ENCODE measurements around the gene LEF1. TPM values are rescaled to one million over a fixed set of nuclear protein-coding genes. Genes with fewer than 3 reads are reported as not detected.

The LEF1 gene
- total RNA-seq, 4 donors from 2014 or later = 1.5 to 2.6 (median 2.4) TPM; not detected in 1

GRCh38 chr4:108060686-108061321, 107.9 kb downstream of the LEF1 start:
- Histone ChIP-seq H3K27ac (no peak overlapping the region), H3K4me3 (no peak overlapping the region), H3K9me3 (no peaks in the 10 kb centered on the region), H3K27me3 (peaks cover 7% of the 10 kb centered on the region), H3K4me1 (no peaks in the 10 kb centered on the region), H3K36me3 (no peaks in the 10 kb centered on the region)
- no peak for TF ChIP-seq CTCF (IDR thresholded peaks at IDR 0.05)
- no peak for TF ChIP-seq POLR2AphosphoS5 (IDR thresholded peaks at IDR 0.05)
- no peak for TF ChIP-seq POLR2A (IDR thresholded peaks at IDR 0.05)
- TF ChIP-seq EP300 (IDR thresholded peaks at IDR 0.05) = no peak
- ATAC-seq = no peak
- 76 to 100% methylated on average over 2 to 5 of the region's 5 CpGs for WGBS, 2 donors (ENCODE audit: low coverage in 1 of 2)

GRCh38 chr4:108060164-108060563, 108.6 kb downstream of the LEF1 start:
- Histone ChIP-seq H3K27ac (no peak overlapping the region), H3K4me3 (no peak overlapping the region), H3K9me3 (no peaks in the 10 kb centered on the region), H3K36me3 (no peaks in the 10 kb centered on the region), H3K4me1 (no peaks in the 10 kb centered on the region), H3K27me3 (peaks cover 7% of the 10 kb centered on the region)
- no peak for ATAC-seq
- no peak for TF ChIP-seq POLR2A (IDR thresholded peaks at IDR 0.05)
- no peak for TF ChIP-seq EP300 (IDR thresholded peaks at IDR 0.05)
- TF ChIP-seq CTCF (IDR thresholded peaks at IDR 0.05) = no peak
- no peak for TF ChIP-seq POLR2AphosphoS5 (IDR thresholded peaks at IDR 0.05)
- WGBS, 2 donors (ENCODE audit: low coverage in 1 of 2) = 49 to 54% methylated on average over 4 to 5 of the region's 5 CpGs

- WGBS, 2 donors (ENCODE audit: low coverage in 1 of 2) = 79 to 100% methylated on average over 7 to 11 of the region's 11 CpGs
- H3K4me1 ChIP-seq = no peaks in the 10 kb centered on the region
- ATAC-seq = no peak
- no peaks in the 10 kb centered on the region for H3K36me3 ChIP-seq
- H3K4me3 ChIP-seq = no peak overlapping the region
- peaks cover 7% of the 10 kb centered on the region for H3K27me3 ChIP-seq
- no peak overlapping the region for H3K27ac ChIP-seq
- H3K9me3 ChIP-seq = no peaks in the 10 kb centered on the region
- no peak for TF ChIP-seq POLR2A (IDR thresholded peaks at IDR 0.05)
- TF ChIP-seq EP300 (IDR thresholded peaks at IDR 0.05) = no peak
- TF ChIP-seq POLR2AphosphoS5 (IDR thresholded peaks at IDR 0.05) = no peak
Observed at GRCh38 chr4:108058685-108059440, 109.9 kb downstream of the LEF1 start.

DNA sequence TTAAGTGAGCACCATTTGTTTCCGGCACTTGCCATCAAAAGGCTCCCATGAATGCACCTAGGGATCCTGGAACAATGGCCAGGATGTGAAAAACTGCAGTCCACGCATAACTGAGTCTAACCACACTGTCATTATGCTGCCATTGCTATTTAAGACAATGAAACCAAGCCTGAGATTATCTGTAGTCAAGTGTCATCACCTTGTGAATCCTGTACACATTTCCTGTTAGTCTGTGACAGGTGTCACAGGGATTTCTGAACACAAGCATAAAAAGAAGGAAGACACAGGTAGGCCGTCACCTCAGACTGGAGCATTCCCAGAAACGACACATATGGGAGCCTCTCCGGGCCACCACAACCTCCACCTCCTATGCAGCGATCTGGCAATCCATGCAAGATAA, 112.3 kb downstream of the LEF1 start:
- ATAC-seq = no peak
- H3K9me3 ChIP-seq = no peaks in the 10 kb centered on the region
- H3K36me3 ChIP-seq = no peaks in the 10 kb centered on the region
- H3K27ac ChIP-seq = no peak overlapping the region
- 86 to 100% methylated on average over 3 of the region's 6 CpGs for WGBS, 2 donors (ENCODE audit: low coverage in 1 of 2)
- no peaks in the 10 kb centered on the region for H3K4me1 ChIP-seq
- no peak overlapping the region for H3K4me3 ChIP-seq
- no peaks in the 10 kb centered on the region for H3K27me3 ChIP-seq
- no peak for TF ChIP-seq POLR2AphosphoS5 (IDR thresholded peaks at IDR 0.05)
- no peak for TF ChIP-seq POLR2A (IDR thresholded peaks at IDR 0.05)
- no peak for TF ChIP-seq CTCF (IDR thresholded peaks at IDR 0.05)
- no peak for TF ChIP-seq EP300 (IDR thresholded peaks at IDR 0.05)

DNA sequence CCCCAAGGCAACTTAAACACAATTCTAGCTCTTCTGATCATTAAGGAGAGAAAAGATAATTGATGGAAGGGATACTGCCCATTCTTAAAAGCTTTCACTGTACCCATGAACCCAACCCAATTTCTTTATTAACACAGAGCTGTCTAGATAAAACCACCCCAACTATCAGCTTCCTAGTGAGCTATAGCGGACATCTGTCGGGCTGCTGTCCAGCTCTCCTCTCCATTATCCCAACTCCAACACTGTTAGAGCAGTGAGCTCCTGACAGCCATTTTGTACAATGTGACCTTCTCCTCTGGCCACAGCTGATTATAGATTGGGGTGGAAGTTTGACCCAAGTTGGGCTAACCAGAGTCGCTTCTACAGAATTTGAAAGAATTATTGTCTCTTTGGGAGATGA, 112.9 kb downstream of the LEF1 start:
- no peak for ATAC-seq
- no peaks in the 10 kb centered on the region for H3K36me3 ChIP-seq
- 94 to 100% methylated on average over 2 to 3 of the region's 3 CpGs for WGBS, 2 donors (ENCODE audit: low coverage in 1 of 2)
- H3K27me3 ChIP-seq = no peaks in the 10 kb centered on the region
- H3K4me3 ChIP-seq = no peak overlapping the region
- no peak overlapping the region for H3K27ac ChIP-seq
- TF ChIP-seq EP300 (IDR thresholded peaks at IDR 0.05) (no peak), POLR2AphosphoS5 (IDR thresholded peaks at IDR 0.05) (no peak), CTCF (IDR thresholded peaks at IDR 0.05) (no peak), POLR2A (IDR thresholded peaks at IDR 0.05) (no peak)
- no peaks in the 10 kb centered on the region for H3K9me3 ChIP-seq
- no peaks in the 10 kb centered on the region for H3K4me1 ChIP-seq
